ENCODE results near the gene CES3.
"Not testable (repeated sequence)": the region's sequence is repeated elsewhere in the genome, so short reads cannot be mapped to it uniquely, and the experiment has no call there.

Gene CES3

GRCh38 chr16:66947302-66948065 lies 13.6 kb upstream of the CES3 start:
- DNase-seq, result peak; percentile 83

- peak; percentile 46 for DNase-seq
These were observed 12.8 kb upstream of the CES3 start for GRCh38 chr16:66948134-66948836.

GRCh38 chr16:66948837-66949225 lies 12.2 kb upstream of the CES3 start:
- no peak for DNase-seq

- DNase-seq, result no peak
These were observed 11.6 kb upstream of the CES3 start for GRCh38 chr16:66949472-66949871.

GRCh38 chr16:66950437-66950836 lies 10.6 kb upstream of the CES3 start:
- DNase-seq, result no peak

GRCh38 chr16:66950971-66951790 lies 9.9 kb upstream of the CES3 start:
- no peak for DNase-seq

- peak; percentile 45 for DNase-seq
These were observed 8.5 kb upstream of the CES3 start for GRCh38 chr16:66952430-66953110.

GRCh38 chr16:66953462-66954096 lies 7.5 kb upstream of the CES3 start:
- no peak for DNase-seq

- peak; percentile 80 for DNase-seq
These were observed 6.9 kb upstream of the CES3 start for GRCh38 chr16:66954097-66954659.

GRCh38 chr16:66955363-66956153 lies 5.5 kb upstream of the CES3 start:
- DNase-seq, result not testable (repeated sequence)

- not testable (repeated sequence) for DNase-seq
These were observed 5.0 kb upstream of the CES3 start for GRCh38 chr16:66956154-66956457.

GRCh38 chr16:66958857-66959703 lies 2.0 kb upstream of the CES3 start:
- DNase-seq, result no peak

- no peak for DNase-seq
These were observed 1.3 kb upstream of the CES3 start for GRCh38 chr16:66959704-66960161.

GRCh38 chr16:66960270-66960669 lies 796 bp upstream of the CES3 start:
- DNase-seq, result no peak

- DNase-seq, result no peak
These were observed 848 bp downstream of the CES3 start for GRCh38 chr16:66961914-66962313.

- DNase-seq, result no peak
These were observed 3.0 kb downstream of the CES3 start for GRCh38 chr16:66964049-66964448.

GRCh38 chr16:66968847-66969246 lies 7.8 kb downstream of the CES3 start:
- DNase-seq, result no peak

GRCh38 chr16:66970775-66971720 lies 10.0 kb downstream of the CES3 start:
- DNase-seq, result no peak

- DNase-seq, result no peak
These were observed 11.9 kb downstream of the CES3 start for GRCh38 chr16:66972983-66973382.

Measured in DMS53 (cell line).